ENCODE measurements around the gene PRDM16. TPM values are rescaled to one million over a fixed set of nuclear protein-coding genes. Genes with fewer than 3 reads are reported as not detected.

Gene PRDM16
- total and polyA plus RNA-seq, 2 of the 8 experiments (the other 6 are each of a cell fraction or from before 2014, with no cell fraction given) = 0.39 to 0.43 TPM

GRCh38 chr1:3373700-3374405, 304.9 kb downstream of the PRDM16 start:
- Histone ChIP-seq H4K20me1 (replicated peaks in 1 of 2; ENCODE audit: control insufficient read depth in 1 of 2, insufficient read depth in 2 of 2, low read length in 2 of 2) (no peaks in the 10 kb centered on the region), H2AFZ (ENCODE audit: low read length) (no peak overlapping the region), H3K9me3 (ENCODE audit: insufficient read depth in 2 of 2, low read depth in 1 of 2, low read length in 1 of 2) (no peaks in the 10 kb centered on the region), H2BK5ac (ENCODE audit: low read depth, low read length) (no peak overlapping the region), H3K27ac (ENCODE audit: low read depth, low read length) (no peak overlapping the region), H3K79me2 (ENCODE audit: control insufficient read depth in 1 of 2, insufficient read depth in 2 of 2, low read length in 2 of 2) (no peaks in the 10 kb centered on the region), H3K56ac (replicated peaks; ENCODE audit: insufficient read length, low read depth, low read length) (no peak overlapping the region), H4K8ac (ENCODE audit: extremely low read depth, insufficient read depth, low read length) (no peak overlapping the region), H3K9ac (replicated peaks in 1 of 4; ENCODE audit: extremely low read depth in 1 of 4, low read depth in 3 of 4, low read length in 3 of 4) (no peak overlapping the region), H2BK12ac (ENCODE audit: low read depth, low read length) (no peak overlapping the region), H2BK15ac (ENCODE audit: low read length) (no peak overlapping the region), H2BK120ac (replicated peaks; ENCODE audit: low read depth, low read length) (no peak overlapping the region), H3K27me3 (replicated peaks in 1 of 4; ENCODE audit: control insufficient read depth in 3 of 4, extremely low read depth in 1 of 4, insufficient read depth in 3 of 4, low read length in 3 of 4) (0 out of 7 replicates have a peak, but pooled peaks cover 0 to 2% (median 0%) of the 10 kb centered on the region in 4 experiments), H3K14ac (ENCODE audit: insufficient read length) (no peak overlapping the region), H2AK5ac (ENCODE audit: low read depth, low read length) (no peak overlapping the region), H3K18ac (ENCODE audit: extremely low read depth, low read length) (no peak overlapping the region), H3K36me3 (ENCODE audit: control insufficient read depth in 2 of 4, insufficient read depth in 4 of 4, low read length in 3 of 4) (no peaks in the 10 kb centered on the region), H3K4me2 (ENCODE audit: insufficient read depth in 1 of 2, low read depth in 2 of 2, low read length in 2 of 2) (no peak overlapping the region), H3K4me1 (replicated peaks in 1 of 4; ENCODE audit: control insufficient read depth in 3 of 4, insufficient read depth in 4 of 4, low read length in 3 of 4) (peaks cover 3 to 6% (median 4%) of the 10 kb centered on the region in 4 experiments; a peak in 6 of 7 replicates), H3K4ac (replicated peaks; ENCODE audit: insufficient read length, low read depth, low read length) (no peak overlapping the region), H3K23ac (ENCODE audit: insufficient read length) (no peak overlapping the region), H4K5ac (ENCODE audit: insufficient read length, low read depth, low read length) (no peak overlapping the region), H2BK20ac (ENCODE audit: low read length) (no peak overlapping the region), H3K23me2 (ENCODE audit: low read depth, low read length) (peaks cover 8% of the 10 kb centered on the region; the same call in 1 of the 2 replicates), H4K91ac (replicated peaks; ENCODE audit: insufficient read length, low read length) (no peak overlapping the region), H3K4me3 (ENCODE audit: extremely low read depth in 1 of 4, insufficient read depth in 2 of 4, low read depth in 3 of 4, low read length in 4 of 4) (no peak overlapping the region), H3K79me1 (ENCODE audit: low read depth, low read length) (no peaks in the 10 kb centered on the region)
- TF ChIP-seq RXRA (IDR thresholded peaks at IDR 0.05; ENCODE audit: insufficient read depth, low read depth, low read length) = no peak
- no peak for TF ChIP-seq CEBPB (IDR thresholded peaks at IDR 0.05; ENCODE audit: low read depth, low read length)
- TF ChIP-seq TAF1 (IDR thresholded peaks at IDR 0.05; ENCODE audit: low read depth, low read length) = no peak
- DNase-seq (ENCODE audit: low read depth in 1 of 2, low spot score in 2 of 2) (no peak), FAIRE-seq (no peak)
- ChIA-PET CTCF (ENCODE audit: partially characterized antibody) (interaction anchor here (0.7 to 2.1 kb wide), 4 partner anchors 35 to 265 kb away, joined by 3 to 4 read pairs (median 3); no protein-coding TSS in a partner anchor), POLR2A (ENCODE audit: partially characterized antibody) (interaction anchor here (1.1 kb wide), 1 partner anchor 16 kb away, joined by 4 read pairs; no protein-coding TSS in a partner anchor)
- 92% methylated on average over 20 of the region's 20 CpGs; no CpG with 5 or more reads in 1 of the 2 experiments for WGBS, 2 experiments (ENCODE audit: extremely low coverage in 1 of 2, insufficient coverage in 1 of 2, insufficient read length in 1 of 2, insufficient replicate concordance in 2 of 2, low coverage in 1 of 2, low lambda C conversion rate in 2 of 2, missing lambda C conversion rate in 1 of 2)

Data from H1 (cell line).